GM19328 (cell line): Measurements from ENCODE around the gene HGS.

Experiments used
- ATAC-seq: cut with Tn5 transposase; IDR thresholded peaks from one replicate; pipeline ENCODE4 v1.9.1; 2021; ENCODE audit warnings: mild to moderate bottlenecking, moderate library complexity; ENCODE audit not compliant: unreplicated experiment

The HGS gene

GRCh38 chr17:81715872-81716673, 32.3 kb downstream of the HGS start:
- ATAC-seq, result no peak

DNA sequence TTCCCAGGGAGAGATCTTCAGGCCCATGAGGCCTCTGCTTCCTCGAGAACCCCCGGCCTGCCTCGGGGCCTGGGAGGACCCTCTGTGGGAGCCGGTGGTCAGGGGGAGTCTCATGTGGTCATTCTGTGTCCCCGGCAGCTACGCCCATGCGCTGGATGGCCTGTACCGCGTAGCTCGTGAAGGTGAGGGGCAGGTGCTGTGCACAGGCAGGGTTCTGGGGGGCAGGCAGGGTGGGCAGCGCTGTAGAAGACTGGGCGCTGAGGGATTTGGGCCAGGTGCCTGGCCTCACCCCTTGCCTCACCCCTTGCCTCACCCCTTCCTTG, 32.8 kb downstream of the HGS start:
- ATAC-seq, result no peak

DNA sequence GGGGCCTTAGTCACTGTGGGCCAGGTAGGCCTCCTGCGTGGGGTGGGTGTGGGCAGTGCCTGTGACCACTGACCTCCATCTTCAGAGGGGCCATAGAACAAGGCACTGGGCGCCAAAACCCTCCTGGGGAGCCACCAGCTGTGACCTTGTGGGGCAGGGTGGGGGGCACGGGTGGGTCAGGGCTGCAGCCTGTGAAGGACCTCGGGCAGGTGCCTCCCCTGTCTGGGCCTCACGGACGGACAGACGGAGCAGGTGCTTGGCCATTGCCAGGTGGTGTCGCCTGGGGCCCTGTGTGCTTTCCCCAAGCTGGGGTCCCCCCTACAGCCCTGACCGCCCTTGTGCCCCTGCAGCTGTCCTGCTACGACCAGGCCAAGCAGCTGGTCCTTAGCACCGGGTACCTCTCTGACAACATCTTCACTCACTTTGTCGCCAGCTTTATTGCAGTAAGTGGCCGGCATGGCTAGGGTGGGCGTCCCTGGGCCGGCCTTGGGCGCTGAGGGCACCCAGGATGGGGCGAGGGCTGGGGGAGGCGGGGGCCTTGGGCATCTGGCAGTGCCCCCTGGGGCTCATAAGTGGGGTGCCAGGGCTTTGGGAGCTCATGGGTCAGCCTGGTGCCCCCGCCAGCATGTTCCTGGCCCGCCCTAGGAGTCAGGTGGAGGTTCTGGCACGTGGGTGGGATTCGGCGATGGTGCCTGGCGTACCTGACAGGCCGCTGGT, 33.4 kb downstream of the HGS start:
- no peak for ATAC-seq

- no peak for ATAC-seq
These were observed 33.9 kb downstream of the HGS start for GRCh38 chr17:81717766-81718089.

GRCh38 chr17:81719410-81720266, 35.8 kb downstream of the HGS start:
- no peak for ATAC-seq

- no peak for ATAC-seq
These were observed 36.7 kb downstream of the HGS start for GRCh38 chr17:81720267-81721071.

DNA sequence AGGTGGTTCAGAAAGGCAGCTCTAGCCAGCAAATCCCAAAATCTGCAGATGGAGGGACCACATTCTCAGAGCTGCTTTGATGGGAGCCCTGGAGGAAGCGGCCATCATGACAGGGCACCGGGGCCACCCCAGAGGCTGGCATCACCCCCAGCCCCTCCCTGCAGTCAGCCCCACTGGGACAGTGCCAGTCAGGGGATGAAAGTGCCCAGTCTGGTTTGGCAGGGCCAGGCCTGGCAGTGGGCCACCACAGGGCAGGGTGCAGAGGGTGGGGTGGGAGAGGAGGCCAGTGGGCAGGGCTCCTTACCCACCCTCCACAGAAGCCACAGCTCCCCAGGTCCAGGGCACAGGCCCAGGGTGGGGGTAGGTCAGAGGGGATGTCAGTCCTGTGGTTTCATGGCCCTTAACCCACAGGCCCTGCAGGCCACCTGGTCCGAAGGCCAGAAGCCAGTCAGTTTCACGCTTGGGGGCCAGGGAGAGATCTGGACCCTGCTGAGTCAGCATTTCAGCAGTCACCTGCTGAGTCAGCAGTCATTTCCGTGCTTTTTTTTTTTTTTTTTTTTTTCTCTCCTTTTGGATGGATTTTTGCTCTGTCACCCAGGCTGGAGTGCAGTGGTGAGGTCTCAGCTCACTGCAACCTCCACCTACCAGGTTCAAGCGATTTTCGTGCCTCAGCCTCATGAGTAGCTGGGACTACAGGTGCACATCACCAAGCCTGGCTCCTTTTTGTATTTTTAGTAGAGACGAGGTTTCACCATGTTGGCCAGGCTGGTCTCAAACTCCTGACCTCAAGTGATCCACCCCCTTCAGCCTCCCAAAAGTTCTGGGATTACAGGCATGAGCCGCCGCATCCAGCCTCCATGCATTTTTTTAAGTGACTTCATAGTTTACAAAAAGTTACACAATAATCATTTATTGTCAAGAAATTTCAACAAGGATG, 38.6 kb downstream of the HGS start:
- no peak for ATAC-seq

DNA sequence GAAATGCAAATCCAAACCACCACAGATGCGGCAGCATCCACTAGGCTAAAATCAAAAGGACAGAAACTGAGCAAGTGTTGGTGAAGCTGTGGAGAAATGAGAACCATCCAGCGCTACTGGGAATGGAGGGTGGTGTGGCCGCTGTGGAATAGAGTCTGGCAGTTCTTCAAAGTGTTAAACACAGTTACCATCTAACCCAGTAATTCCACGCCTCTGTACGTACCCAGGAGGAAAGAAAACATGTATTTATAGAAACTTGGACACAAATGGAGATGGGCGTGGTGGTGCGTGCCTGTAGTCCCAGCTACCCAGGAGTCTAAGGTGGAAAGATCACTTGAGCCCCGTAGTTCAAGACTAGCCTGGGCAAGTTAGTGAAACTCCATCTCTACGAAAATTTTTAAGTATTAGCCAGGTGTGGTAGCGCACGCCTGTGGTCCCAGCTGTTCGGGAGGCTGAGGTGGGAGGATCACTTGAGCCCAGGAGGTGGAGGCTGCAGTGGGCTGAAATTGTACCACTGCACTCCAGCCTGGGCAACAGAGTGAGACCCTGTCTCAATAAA, 39.9 kb downstream of the HGS start:
- ATAC-seq, result no peak

- no peak for ATAC-seq
These were observed 41.6 kb downstream of the HGS start for GRCh38 chr17:81725439-81725838.

DNA sequence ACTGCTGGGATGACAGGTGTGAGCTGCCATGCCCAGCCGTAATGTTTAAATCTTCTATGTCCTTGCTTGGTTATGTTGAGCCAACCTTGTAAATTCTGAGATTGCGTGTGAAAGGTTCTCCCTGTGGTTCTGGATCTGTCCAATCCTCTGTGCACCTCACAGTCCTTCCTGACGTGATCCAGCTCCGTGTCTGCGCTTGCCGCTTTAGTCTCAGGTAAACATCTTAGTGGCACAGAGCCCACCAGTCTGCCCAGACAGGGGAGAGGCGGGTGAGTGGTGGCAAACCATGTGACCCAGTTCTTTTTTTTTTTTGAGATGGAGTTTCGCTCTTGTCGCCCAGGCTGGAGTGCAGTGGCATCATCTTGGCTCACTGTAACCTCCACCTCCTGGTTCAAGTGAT, 42.2 kb downstream of the HGS start:
- ATAC-seq, result no peak

DNA sequence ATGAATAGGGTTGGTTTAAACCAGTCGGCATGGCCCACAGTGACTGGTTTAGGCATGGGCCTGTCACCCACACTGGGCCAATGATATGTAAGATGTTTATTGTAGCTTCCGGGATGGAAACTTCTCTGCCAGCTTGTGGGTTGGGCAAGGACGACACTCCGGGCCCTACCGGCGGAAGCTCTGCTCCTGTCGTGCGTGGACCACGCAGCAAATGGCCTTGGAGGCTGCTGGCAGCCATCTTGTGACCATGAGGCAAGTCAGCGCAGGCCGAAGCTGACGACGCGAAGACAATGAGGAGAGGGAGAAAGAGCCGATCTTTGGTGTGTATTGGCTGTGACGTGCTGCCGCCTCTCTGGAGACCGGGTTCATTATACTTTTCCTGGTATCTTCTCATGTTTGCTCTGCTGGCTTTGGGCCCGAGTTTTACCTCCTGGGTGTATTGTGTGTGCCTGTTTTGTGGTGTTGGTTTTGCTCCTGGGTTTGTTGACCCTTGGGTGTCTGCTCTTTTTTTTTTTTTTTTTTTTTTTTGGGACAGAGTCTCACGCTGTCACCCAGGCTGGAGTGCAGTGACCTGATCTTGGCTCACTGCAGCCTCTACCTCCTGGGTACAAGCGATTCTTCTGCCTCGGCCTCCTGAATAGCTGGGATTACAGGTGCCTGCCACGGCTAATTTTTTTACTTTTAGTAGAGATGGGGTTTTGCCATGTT, 43.7 kb downstream of the HGS start:
- ATAC-seq, result no peak

GRCh38 chr17:81733507-81734404, 49.9 kb downstream of the HGS start:
- no peak for ATAC-seq

DNA sequence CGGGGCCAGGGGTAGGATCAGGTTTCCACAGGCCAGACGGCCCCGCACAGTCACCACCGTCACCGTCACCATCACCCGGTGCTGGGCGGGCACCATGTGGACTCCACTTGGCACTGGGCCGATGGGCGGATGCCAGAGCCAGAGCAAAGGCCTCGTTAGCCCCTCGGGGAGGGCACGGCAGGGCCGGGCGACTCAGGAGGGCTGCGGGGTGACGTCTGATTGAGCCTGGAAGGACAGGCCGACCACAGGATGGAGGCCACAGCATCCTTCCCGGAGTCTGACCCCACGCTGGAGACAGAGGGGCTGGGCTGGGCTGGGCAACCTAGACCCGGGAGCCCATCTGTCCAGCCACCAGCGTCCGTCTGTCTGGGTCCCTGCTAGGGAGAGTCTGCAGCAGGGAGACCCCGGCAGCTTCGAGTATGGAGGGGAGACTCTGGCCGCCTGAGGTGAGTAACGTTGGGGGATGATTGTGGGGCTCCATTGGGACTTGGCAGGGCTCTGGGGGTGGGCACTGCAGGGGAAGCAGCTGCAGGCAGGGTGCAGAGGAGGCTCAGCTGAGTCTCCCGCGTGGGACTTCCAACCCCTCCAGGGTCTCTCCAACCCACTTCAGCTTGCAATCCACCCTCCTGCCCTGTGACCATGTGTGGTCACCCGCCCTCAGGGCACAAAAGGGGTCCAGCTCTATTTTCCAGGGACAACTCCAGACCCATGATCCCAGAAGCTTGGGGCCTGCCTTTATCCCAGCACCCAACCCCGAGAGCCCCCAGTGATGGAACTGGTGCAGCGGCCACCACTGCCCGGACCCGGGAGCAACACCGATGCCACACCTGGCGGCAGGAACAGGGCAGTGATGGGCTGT, 50.8 kb downstream of the HGS start:
- ATAC-seq, result no peak

DNA sequence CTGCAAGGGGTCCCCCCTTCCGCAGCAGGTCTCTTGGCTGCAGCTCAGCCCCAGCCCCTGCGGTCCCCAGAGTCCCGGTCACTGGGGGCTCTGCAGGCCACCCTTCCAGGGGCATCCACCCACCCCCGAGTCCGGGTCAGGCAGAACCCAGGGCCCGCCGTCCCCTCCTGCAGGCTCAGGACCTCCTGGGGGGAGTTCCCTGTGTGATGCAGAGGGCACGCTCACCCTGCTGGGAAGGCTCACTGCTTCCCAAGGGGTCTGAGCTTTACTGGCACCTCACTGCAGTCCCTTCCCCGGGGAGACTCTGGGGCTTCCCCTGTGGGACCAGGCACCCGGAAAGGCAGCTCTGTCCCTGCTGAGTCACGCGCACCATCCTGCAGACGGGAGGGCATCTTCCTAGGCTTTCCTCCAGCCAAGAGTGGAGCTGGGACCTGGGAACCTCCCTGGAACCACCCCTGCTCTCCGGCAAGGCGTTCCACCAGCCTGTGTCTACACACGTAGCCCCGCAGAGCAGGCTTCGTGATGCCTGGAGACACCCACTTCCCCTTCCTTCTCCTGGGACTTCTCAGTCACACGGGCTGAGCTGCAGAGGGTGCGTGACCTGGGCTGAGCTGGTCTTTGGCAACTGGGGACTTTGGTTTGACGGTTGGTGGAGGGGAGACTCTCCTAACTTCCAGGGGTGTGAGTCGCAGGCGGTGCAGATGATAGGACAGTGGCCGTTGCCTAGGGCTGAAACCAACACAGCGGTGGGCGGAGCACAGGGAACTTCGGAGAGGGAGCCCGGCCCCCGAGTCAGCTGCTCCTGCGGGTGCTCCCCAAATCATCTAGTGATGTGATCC, 51.7 kb downstream of the HGS start:
- no peak for ATAC-seq

- ATAC-seq, result no peak
These were observed 54.4 kb downstream of the HGS start for GRCh38 chr17:81737947-81738800.
